ENCODE data around the gene TMCO4.

- no peak for TF ChIP-seq CTCF (IDR thresholded peaks at IDR 0.05; ENCODE audit: insufficient read depth, low read depth, low read length)
- TF ChIP-seq EZH2 (IDR thresholded peaks at IDR 0.05; ENCODE audit: insufficient read depth, low read length), result no peak
Measured at GRCh38 chr1:19703280-19703679, 96.4 kb downstream of the TMCO4 start.
